Neural crest cell (in vitro differentiated cells): ENCODE measurements around the gene OLFM4. TPM values are rescaled to one million over a fixed set of nuclear protein-coding genes. Genes with fewer than 3 reads are reported as not detected.

Experiments
- DNase-seq: peaks from one replicate; pipeline ENCODE4 v3.0.0; 2021; ENCODE audit warnings: low read depth, mixed read lengths, low spot score
- H3K27ac Mint-ChIP-seq: one replicate; pipeline ENCODE4 v1.8.0; 2021; ENCODE audit warnings: mild to moderate bottlenecking, mixed read lengths; ENCODE audit not compliant: unreplicated experiment
- H3K27me3 Mint-ChIP-seq: 2 replicates; pipeline ENCODE4 v1.8.0; 2021; ENCODE audit warnings: low read depth, mild to moderate bottlenecking, mixed read lengths
- H3K36me3 Mint-ChIP-seq: 2 replicates; pipeline ENCODE4 v1.8.0; 2021; ENCODE audit warnings: low read depth, mild to moderate bottlenecking, mixed read lengths
- H3K4me1 Mint-ChIP-seq: 2 replicates; pipeline ENCODE4 v1.8.0; 2021; ENCODE audit warnings: mixed read lengths
- H3K4me3 Mint-ChIP-seq: one replicate; pipeline ENCODE4 v1.8.0; 2021; ENCODE audit warnings: mild to moderate bottlenecking, mixed read lengths
- H3K9me3 Mint-ChIP-seq: 2 replicates; pipeline ENCODE4 v1.8.0; 2021; ENCODE audit warnings: mixed read lengths
- CTCF ChIP-seq: fragments of 200-600 bp; sonication (generic); conservative IDR thresholded peaks from 2 replicates; pipeline ENCODE4 v1.5.0; 2021; ENCODE audit warnings: antibody characterized with exemption, mild to moderate bottlenecking
- long read RNA-seq: library from polyadenylated mRNA; unstranded; transcript quantifications from one replicate; pipeline ENCODE4 v2.0.0, GENCODE V29; 2020
- total RNA-seq: library from RNA; stranded (reverse); gene quantifications from 2 replicates; pipeline ENCODE4 v1.2.1, GENCODE V29; 2021

Gene OLFM4, protein sequence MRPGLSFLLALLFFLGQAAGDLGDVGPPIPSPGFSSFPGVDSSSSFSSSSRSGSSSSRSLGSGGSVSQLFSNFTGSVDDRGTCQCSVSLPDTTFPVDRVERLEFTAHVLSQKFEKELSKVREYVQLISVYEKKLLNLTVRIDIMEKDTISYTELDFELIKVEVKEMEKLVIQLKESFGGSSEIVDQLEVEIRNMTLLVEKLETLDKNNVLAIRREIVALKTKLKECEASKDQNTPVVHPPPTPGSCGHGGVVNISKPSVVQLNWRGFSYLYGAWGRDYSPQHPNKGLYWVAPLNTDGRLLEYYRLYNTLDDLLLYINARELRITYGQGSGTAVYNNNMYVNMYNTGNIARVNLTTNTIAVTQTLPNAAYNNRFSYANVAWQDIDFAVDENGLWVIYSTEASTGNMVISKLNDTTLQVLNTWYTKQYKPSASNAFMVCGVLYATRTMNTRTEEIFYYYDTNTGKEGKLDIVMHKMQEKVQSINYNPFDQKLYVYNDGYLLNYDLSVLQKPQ
- total RNA-seq, result not detected in 2 replicates
- long read RNA-seq, result 0 reads

DNA sequence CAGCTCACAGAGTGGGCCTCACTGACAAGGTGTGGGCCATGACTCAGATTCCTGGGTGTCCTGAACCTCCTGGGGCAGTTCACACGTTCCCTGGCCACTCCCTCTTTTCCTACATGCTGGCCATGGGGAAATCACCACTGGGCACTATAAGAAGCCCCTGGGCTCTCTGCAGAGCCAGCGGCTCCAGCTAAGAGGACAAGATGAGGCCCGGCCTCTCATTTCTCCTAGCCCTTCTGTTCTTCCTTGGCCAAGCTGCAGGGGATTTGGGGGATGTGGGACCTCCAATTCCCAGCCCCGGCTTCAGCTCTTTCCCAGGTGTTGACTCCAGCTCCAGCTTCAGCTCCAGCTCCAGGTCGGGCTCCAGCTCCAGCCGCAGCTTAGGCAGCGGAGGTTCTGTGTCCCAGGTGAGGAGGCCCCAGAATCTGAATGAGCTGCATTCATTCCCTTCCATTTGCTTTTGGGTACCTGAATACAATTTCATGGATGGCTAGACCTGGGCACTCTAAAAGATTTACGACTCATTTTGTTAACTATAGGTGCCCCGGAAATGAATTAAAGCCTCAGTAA is at the start of gene OLFM4:
OLFM4 (plus strand) TSS at position 177 of the 567 bp plus-strand sequence; CDS start at position 201, 24 bp downstream.
- DNase-seq, result no peak
- Mint-ChIP-seq H3K27me3 (no peaks in the 10 kb centered on the region), H3K9me3 (no peaks in the 10 kb centered on the region), H3K36me3 (no peaks in the 10 kb centered on the region), H3K4me3 (no peak within 1 kb of the TSS), H3K27ac (no peak within 1 kb of the TSS), H3K4me1 (no peaks in the 10 kb centered on the region)
- no peak for TF ChIP-seq CTCF

GRCh38 chr13:52978989-52979388 is 49.6 kb upstream of the OLFM4 start:
- no peak for TF ChIP-seq CTCF
- Mint-ChIP-seq H3K4me1 (peaks cover 40% of the 10 kb centered on the region), H3K36me3 (no peaks in the 10 kb centered on the region), H3K27me3 (peaks cover 2% of the 10 kb centered on the region), H3K27ac (no peak overlapping the region), H3K4me3 (peak overlapping the region; percentile 38), H3K9me3 (peaks cover 3% of the 10 kb centered on the region)
- no peak for DNase-seq

GRCh38 chr13:52980695-52981094 is 47.9 kb upstream of the OLFM4 start:
- H3K9me3 Mint-ChIP-seq, result peaks cover 5% of the 10 kb centered on the region
- H3K27me3 Mint-ChIP-seq, result peaks cover 2% of the 10 kb centered on the region
- no peak for TF ChIP-seq CTCF
- H3K4me1 Mint-ChIP-seq, result peaks cover 30% of the 10 kb centered on the region
- no peak for DNase-seq
- no peak overlapping the region for H3K27ac Mint-ChIP-seq
- no peak overlapping the region for H3K4me3 Mint-ChIP-seq
- H3K36me3 Mint-ChIP-seq, result no peaks in the 10 kb centered on the region

DNA sequence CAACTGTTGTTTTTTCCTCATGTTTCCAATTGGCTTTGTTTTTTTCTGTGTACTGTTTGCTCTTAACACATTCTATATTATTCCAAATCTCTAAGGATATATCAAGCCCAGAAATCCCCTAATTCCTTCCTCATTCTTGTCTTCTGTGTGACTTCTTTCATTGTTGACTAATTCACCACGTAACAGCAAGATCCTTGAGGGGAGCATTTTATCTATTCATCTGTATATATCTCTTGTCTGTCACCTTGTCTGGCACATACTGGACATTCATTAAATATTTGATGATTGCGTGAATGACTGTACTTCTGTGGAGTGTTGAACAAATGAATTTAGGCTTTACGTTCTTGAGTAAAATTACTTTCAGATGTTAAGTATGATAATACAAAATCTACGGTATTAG is 44.8 kb upstream of the OLFM4 start:
- TF ChIP-seq CTCF, result no peak
- Mint-ChIP-seq H3K4me1 (peaks cover 21% of the 10 kb centered on the region), H3K9me3 (peaks cover 5% of the 10 kb centered on the region), H3K36me3 (no peaks in the 10 kb centered on the region), H3K4me3 (no peak overlapping the region), H3K27ac (no peak overlapping the region), H3K27me3 (no peaks in the 10 kb centered on the region)
- no peak for DNase-seq

DNA sequence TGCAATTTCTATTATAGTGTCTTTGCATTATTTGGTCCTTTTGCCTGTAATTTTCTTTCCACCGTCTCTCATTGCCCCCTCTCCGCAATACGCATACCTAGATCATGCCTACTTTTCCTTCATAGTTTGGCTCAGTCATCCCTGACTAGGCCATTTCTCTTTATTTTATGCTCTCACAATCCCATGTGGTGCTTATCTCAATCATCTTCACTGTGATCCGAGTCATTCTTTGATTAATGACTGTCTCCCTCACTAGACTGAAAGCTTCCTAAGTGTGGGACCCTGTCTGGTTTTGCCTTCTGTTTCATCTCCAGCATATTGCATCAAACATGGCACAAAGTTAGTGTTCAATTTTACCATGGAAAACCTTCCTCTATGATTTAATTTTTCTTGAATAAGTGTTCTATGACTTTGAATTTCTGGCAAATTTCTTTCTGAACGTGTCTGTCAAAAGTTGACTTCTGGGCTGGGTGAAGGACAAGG is 43.7 kb upstream of the OLFM4 start:
- Mint-ChIP-seq H3K27me3 (no peaks in the 10 kb centered on the region), H3K27ac (no peak overlapping the region), H3K9me3 (peaks cover 5% of the 10 kb centered on the region), H3K4me3 (no peak overlapping the region), H3K4me1 (peaks cover 12% of the 10 kb centered on the region), H3K36me3 (no peaks in the 10 kb centered on the region)
- no peak for TF ChIP-seq CTCF
- no peak for DNase-seq
